Measurements from ENCODE around the gene ELMO2.

Gene ELMO2

GRCh38 chr20:46367967-46368901 lies 38.2 kb downstream of the ELMO2 start:
- DNase-seq (ENCODE audit: low read depth in 2 of 2), result no peak

DNA sequence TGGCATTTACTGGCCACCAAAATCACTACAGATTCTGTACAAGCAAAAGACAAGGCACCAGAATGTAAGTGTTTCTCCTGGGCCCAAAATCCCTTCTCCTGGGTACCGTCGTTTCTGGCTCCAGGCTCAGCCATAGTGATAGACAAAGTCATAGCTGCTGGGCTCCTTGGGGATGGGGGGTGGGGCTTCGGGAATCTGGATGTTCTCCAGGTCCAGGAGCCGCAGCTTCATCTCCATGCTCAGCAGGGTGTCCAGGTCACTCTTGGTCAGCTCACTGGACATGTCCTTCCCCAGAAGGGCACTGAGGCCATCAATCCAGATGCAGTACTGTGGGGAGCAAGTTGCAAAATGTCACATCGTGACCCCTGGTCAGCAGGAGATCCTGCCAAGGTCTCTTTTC lies 39.2 kb downstream of the ELMO2 start:
- no peak for DNase-seq (ENCODE audit: low read depth in 2 of 2)

GRCh38 chr20:46366826-46367225 lies 39.6 kb downstream of the ELMO2 start:
- no peak for DNase-seq (ENCODE audit: low read depth in 2 of 2)

DNA sequence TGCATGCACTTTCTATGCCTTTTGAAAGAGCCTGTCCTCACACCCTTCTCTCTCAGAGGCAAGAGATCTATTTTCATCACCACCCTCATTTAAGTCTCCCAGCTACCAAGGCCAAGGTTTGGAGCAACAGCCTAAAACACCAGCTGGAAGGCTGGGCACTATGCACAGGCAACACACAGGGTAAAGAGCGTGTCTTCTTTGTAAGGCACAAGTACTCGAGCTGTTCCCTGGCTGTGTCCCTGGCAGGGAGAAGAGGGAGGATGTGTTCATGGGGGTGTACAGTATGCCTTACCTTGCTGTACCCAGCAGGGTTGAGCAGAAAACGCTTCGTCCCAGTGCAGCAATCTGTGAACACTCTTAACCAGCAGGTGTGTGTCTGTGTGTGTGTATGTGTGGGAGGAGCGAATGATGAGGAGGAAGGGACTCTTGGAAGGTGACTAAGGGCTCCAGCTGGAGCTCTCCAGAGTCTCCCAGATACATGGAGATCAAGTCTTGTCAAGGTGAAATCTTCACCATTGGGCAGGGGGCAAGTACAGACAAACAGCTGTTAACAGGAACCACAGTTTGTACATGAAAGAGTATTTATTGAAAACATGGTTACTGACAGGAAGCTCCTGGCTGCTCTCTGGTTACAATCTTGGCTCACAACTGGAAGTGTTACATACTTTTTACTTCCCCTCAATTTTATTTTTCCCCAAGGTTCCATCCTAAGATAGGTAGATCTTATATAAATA lies 40.8 kb downstream of the ELMO2 start:
- DNase-seq (ENCODE audit: low read depth in 2 of 2), result no peak

DNA sequence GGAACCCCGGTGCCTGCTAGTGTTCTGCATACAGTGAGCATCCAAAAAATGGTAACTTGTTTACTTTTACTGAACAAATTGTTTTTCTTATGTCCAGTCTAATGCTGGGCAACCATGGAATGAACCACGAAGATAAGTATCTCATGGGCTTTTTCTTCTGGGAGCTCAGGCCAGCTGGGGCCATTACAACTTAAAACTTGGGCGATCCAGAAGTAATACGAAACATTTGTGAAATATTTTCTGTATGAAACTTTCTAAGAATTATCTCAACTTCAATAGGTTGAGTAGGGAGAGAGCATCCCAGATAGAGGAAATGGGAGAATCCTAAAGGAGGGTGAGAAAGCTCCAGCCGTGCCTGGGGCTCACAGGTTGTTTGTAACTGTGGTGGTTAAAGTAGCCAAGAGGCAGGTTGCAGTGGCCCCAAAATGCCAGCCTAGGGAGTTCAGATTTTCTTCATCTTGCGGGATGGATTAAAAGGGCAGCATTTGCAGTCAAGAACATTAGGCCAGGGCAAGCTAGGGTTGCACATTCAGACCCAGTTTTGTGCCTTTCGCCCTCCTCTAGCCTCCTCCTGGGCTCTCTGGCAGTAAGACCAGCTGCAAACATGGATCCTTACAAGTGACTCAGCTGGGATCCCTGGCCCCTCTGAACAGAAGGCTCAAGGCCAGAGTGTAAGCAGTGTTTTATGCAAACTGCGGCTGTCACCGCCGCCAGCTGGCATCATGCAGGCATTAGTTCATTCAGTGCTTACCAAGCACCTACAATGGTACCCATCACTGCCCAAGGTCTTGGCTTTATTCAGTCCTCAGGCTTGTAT lies 41.5 kb downstream of the ELMO2 start:
- no peak for DNase-seq (ENCODE audit: low read depth in 2 of 2)

DNA sequence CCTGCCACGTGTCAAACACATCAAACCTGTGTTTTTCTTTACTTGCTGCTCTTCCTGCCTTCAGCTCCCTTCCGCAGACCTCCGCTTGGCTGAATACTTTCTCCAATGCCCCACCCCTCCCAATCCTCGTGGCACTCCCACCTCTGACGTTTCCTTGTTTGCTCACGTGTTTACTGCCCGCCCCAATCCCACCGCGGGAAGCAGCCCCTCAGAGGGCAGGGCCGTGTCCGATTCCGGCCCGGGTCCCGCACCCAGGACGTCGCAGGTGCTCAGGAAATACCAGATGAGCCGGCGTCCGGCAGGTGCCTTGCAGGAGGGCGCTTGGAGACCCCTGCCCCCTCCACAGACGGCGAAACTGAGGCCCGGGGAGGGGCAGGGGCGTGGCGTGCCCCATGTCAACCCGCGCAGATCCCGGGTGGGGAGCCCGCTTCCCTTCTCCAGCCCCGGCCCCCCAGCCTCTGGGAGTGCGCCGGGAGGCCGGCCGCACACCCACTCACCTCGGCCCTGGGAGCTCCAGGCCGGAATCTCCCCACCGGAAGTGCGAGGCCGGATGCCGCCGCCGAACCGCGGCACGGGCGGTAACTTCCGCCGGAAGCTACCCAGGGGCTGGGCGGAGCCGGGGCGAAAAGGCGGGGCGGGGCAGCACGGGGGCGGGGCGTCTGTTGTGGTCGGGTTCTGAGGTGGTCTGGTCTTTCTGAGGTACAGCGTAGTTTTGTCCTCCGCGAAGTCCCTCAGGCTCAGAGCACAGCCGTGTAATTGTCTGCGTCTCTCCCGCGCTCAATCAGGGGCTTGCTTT lies 42.3 kb downstream of the ELMO2 start:
- DNase-seq (ENCODE audit: low read depth in 2 of 2), result peak; percentile 76 to 77

- no peak for DNase-seq (ENCODE audit: low read depth in 2 of 2)
Measured at GRCh38 chr20:46362921-46363867, 43.2 kb downstream of the ELMO2 start.

GRCh38 chr20:46361811-46362210 lies 44.6 kb downstream of the ELMO2 start:
- DNase-seq (ENCODE audit: low read depth in 2 of 2), result no peak

DNA sequence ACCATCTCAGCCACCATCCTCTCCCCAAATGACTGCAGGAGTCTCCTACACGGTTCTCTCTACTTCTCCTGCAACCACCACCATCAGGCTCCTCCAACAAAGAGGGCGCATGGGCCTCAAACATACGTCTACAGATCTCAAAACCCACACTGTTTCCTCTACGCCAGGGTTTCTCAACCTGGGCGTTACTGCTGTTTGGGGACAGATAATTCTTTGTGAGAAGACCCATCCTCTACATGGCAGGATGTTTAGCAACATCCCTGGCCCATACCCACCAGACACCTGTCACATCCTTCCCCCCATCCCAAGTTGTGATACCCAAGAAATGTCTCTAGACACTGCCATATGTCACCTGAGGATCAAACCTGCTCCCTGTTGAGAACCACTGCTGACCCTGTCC lies 45.0 kb downstream of the ELMO2 start:
- no peak for DNase-seq (ENCODE audit: low read depth in 2 of 2)

- no peak for DNase-seq (ENCODE audit: low read depth in 2 of 2)
Measured at GRCh38 chr20:46359233-46359751, 47.1 kb downstream of the ELMO2 start.

DNA sequence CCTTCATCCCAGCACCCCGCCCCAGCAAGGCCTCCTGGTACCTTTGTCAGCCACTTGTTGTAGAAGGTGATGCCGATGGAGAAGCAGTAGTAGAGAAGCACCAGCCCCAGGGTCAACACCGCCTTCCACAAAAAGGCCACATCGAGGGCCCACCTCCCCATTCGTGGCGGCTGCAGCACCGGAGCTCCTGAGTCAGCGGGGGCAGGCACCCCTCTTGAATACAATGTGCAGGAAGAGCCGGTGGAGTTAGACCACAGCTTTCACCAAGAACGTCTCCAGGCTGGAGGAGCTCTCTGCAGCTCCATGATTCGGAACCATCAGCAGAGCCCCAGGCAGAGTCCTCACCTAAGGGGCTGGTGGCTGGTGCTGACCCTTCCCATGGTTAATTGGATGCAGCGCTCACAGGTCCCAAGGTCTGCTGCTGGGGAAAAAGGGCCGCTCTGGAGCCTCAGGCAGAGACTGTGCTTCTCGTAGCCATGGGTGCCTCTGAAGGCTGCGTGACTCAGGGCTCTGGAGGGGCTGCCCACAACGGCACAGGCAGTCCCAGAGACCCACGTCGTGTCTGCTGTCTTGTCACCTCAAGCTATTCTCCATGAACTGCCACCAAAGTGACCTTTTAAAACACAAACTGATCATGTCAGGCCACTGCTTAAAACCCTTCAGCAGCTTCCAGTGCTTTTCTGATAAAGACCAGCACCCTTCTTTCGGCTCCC lies 47.9 kb downstream of the ELMO2 start:
- DNase-seq (ENCODE audit: low read depth in 2 of 2), result no peak

DNA sequence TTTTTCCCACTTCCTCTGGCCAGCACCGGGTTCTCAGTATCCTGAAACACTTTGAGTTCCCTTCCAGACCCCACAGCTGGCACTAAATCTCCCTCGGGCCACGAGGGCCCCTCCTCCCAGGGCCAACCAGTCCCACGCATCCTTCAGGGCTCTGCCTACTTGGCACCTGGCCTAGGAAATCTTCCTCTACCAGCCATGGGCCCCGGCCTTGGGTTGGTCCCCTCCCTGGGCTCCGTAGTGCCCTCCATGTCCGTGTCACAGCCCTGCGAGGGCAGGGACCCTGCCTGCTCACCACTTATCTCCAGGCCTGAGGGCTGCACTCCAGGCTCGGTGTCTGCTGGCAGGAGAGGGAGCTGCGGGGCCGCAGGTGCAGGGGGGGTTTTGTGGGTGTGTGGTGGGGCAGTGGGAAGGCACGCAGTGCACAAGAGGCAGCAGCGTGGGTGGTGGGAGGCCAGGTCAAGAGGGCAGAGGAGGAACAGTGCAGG lies 49.3 kb downstream of the ELMO2 start:
- no peak for DNase-seq (ENCODE audit: low read depth in 2 of 2)

- no peak for DNase-seq (ENCODE audit: low read depth in 2 of 2)
Measured at GRCh38 chr20:46356195-46357029, 50.0 kb downstream of the ELMO2 start.

GRCh38 chr20:46355778-46356177 lies 50.6 kb downstream of the ELMO2 start:
- DNase-seq (ENCODE audit: low read depth in 2 of 2), result no peak

- DNase-seq (ENCODE audit: low read depth in 2 of 2), result no peak
Measured at GRCh38 chr20:46354920-46355654, 51.3 kb downstream of the ELMO2 start.

GRCh38 chr20:46354207-46354555 lies 52.2 kb downstream of the ELMO2 start:
- DNase-seq (ENCODE audit: low read depth in 2 of 2), result no peak

- no peak for DNase-seq (ENCODE audit: low read depth in 2 of 2)
Measured at GRCh38 chr20:46353500-46354206, 52.8 kb downstream of the ELMO2 start.

Measured in activated CD4-positive, alpha-beta T cell treated with anti-CD3 and anti-CD28 coated beads for 24 hours (primary cell).